ENCODE data around the gene FHOD3.

Gene FHOD3

GRCh38 chr18:36296650-36297416, 680 bp upstream of the FHOD3 start:
- no peak for DNase-seq

DNA sequence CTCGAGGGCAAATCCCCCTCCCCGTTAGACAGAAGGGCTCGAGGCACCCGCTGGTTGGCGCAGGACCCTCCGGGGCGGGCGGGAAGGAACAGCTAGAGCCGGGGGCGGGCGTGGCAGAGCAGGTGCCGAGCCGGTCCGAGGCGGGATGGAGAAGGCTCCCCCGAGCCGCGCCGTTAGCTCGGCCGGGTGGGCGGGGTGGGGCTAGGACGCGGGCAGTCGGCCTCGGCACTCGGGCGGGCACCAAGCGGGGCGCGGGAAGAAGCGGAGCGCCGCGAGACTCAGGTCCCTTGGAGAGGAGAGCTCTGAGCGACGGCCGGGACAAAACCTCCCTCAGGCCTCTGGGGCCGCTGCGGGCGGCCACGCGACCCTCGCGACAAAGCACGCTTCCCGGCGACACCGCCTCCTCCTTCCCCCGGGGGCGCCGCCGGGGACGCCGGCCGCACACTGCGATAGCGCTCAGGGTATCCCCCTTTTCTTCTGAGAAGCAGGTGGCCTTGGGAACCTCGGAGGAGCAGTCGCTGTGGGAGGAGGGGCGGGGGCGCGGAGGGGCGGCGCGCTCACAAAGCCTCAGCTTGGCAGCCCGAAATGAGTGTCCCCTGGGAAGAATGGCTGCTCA, 721 bp downstream of the FHOD3 start:
- DNase-seq = no peak

- DNase-seq = no peak
Observed at GRCh38 chr18:36299015-36299414, 1.5 kb downstream of the FHOD3 start.

DNA sequence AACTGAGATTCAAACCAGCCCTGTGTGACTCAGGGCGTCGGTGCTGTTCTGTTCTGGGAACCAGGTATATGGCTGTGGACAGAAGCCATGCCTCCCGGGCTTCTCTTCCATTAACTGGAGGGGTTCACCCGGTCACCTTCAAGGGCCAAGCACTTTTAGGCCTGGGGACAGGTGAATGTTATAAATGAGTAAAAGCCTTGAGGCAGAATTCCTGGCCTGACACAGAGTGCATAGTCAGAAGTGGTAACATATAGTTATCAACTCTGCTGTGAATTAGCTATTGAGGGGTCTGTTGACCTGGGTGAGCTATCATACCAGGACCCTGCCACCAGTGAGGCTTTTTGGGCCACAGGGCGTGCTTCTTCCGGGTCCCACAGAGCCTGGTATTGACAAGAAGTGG, 2.7 kb downstream of the FHOD3 start:
- no peak for DNase-seq

- DNase-seq = no peak
Observed at GRCh38 chr18:36301884-36302283, 4.4 kb downstream of the FHOD3 start.

DNA sequence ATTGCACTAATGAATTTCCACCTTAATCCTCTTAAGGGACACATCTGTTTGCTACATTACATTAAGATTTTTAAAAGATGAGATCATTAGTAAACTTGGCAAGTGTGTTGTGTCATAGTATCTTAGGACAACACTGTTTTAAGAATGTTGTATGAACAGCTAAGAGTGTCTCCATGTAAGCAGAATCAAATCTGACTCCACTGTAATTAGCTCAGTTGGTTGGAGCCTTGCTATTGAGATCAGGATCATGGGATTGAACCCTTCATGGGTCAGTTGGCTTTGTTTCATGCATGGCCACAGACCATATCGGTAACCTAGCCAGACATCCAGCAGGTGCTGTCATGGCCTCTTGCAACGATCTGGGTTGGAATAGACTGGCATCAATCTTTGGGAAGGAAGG, 5.2 kb downstream of the FHOD3 start:
- no peak for DNase-seq

GRCh38 chr18:36303211-36303844, 5.8 kb downstream of the FHOD3 start:
- DNase-seq = no peak

GRCh38 chr18:36304723-36305122, 7.2 kb downstream of the FHOD3 start:
- DNase-seq = no peak

GRCh38 chr18:36305375-36305774, 7.9 kb downstream of the FHOD3 start:
- DNase-seq = no peak

DNA sequence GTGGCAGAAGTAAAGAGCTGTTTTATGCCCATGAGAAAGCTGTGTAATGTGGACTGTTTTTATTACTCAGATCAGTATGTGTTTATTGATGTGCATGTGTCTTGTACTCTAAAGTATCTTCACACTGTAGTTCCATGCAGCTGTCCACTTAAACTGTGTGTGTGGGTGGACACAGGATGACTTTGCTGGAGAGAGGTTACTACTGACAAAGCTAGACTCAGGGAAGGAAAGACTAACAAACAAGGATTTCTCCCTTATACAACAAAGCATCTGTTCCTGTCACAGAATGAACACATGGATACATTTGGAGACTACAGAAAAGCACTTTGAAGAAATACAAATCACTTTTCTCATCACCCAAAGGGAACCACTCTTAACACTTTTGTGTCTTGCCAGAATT, 10.0 kb downstream of the FHOD3 start:
- no peak for DNase-seq

DNA sequence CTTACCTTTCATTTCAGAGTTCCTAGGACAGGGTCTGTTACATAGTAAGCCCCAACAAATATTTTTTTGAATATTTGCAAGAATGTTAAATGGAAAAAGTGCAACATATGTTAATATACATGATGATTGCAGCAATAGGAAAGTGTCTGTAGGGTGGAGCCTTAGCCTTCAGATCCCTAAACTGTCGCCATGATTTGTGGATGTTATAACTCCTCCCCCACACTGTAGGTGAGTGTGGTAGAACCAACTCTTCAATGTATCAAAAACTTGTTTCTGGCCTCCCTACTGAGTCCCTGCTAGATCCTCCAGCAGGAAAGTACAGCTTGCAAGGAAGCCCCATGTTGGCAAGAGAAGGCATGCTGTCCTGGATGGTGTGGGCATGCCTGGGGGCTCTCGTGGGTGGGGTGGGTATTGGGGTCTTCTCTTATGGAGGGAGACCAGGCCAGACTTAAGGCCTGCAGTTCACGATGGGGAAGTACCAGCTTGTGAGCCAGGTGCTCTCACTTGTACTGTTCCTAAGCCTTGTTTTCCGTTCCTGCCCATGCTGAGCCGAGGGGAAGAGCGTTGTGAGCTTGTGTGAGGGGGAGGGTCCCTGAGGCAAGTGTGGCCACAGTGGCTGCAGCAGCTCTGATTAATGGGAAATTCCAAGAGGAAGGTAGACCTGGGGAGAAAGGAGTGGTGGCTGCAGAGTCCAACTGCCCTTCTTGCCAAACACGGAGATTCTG, 11.4 kb downstream of the FHOD3 start:
- DNase-seq = no peak

- no peak for DNase-seq
Observed at GRCh38 chr18:36309436-36310391, 12.2 kb downstream of the FHOD3 start.

DNA sequence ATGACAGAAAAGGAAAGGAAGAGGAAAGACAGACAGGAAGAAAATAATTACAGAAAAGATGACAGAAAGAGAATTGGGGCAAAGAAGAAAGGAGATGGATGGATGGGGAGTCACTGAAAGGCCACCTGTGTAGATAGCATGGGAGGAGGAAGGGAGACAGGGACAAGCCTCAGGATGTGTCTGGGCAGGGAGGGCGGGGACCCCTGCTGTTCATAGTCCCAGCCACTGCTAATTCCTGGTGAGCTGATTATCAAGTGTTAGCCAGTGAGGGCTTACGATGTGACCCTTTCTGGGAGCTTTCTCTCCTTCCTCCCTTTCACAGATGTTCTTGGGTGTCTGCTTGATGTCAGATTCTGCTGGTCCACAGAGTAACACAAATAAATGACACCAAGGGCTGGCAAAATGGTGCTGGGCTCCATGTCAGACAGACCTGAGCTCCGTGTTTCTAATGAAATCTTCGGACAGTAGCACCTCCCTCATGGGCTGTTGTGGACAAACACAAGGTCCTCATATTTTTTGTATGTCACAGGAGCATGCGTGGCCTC, 13.6 kb downstream of the FHOD3 start:
- no peak for DNase-seq

GRCh38 chr18:36312806-36313395, 15.4 kb downstream of the FHOD3 start:
- no peak for DNase-seq

GRCh38 chr18:36314098-36314497, 16.6 kb downstream of the FHOD3 start:
- no peak for DNase-seq

GRCh38 chr18:36314754-36315153, 17.2 kb downstream of the FHOD3 start:
- no peak for DNase-seq

DNA sequence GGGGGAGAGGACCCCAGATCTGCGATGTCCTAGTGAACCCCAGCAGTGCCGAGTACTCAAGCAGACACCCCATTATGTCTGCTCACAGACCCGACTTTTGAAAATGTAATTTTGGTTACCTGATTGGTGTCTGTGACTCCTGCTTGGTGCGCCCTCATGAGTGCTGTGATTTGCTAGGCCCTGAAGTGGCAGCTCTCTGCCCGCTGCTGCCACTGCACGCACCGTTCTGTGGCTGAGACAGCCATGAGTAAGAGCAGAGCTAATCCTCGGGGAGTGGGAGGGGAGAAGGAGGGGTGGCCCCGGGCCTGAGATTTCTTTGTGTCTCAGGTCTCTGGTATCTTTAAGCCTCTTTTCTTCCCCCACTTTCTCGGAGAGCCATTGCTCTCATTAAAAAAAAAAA, 18.2 kb downstream of the FHOD3 start:
- no peak for DNase-seq

DNA sequence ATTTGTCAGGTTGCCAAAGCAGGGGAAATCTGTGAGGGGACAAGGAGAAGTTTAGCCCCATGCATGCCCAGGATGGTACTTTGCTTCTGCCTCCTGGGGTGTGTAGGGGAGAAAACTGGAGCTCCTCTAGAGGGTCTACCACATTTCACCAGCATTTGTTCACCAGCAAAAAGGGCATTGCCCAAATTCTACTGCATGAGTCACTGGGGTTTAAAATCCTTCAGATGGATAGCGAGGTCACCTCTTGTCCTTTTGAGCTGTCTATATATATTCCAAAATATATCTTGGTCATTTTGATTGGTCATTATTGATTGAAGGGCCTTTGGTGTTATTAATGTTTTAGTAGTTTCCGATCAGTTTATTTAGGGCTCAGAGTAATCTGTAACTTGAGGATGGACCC, 18.7 kb downstream of the FHOD3 start:
- DNase-seq = no peak

DNA sequence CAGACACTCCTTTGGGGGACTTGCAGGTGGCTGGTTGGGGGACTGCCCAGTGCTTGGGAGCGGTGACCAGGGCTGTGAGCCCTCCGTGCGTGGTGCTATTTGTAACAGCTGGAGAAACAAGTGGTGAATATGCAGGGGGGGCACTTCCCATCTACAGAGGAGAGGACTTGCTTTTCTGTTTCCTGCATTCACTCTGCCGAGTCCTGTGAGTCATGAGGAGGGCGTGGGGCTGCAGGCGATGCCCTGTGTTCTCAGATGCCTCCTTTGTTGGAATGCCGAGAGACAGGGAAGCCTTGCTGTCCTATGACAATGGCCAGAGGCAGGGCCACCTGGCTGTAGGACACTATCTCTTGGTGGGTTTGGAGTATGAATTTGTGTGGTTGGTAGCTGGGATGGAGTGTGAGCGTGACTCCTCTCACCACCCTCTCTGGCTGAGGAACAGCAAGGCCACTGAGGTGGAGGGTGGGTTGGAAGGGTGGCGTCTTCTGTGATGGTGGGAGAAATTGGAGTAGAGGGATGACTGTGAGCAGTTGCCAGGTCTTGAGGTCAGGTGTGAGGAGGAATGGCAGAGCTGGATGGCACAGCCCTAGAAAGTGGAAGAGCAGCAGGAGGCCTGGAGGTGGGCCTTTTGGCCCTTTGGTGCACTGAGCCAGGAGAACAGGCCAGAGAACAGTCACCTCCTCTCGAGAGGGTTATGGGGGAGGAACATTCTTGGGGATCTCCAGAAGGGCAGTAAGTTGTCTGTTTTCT, 24.3 kb downstream of the FHOD3 start:
- DNase-seq = no peak

DNA sequence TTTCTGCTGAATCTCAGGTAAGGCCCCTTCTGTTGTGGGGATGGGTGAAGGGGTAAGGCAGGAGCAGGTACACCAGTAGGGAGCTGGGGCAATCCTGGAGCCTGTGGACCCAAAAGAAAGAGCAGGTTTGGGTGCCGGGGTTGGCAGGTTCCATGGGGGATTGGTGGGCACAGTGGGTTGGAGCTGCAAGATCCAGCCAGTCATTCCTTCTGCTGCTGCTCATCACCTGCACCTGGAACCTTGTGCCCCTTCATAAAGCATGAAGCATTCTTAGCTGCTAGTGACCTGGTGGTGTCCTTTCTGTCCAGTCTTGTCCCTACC, 24.9 kb downstream of the FHOD3 start:
- DNase-seq = no peak

GRCh38 chr18:36322734-36323133, 25.2 kb downstream of the FHOD3 start:
- no peak for DNase-seq

Measured in inflammatory macrophage (primary cell).